ENCODE data around the gene MSH5. TPM values are rescaled to one million over a fixed set of nuclear protein-coding genes. Genes with fewer than 3 reads are reported as not detected.

Gene MSH5
- total and polyA plus RNA-seq, 9 of the 15 experiments (the other 6 are each of a cell fraction or from before 2014, with no cell fraction given) = 12.5 to 104 (median 46.6) TPM

- TF ChIP-seq KLF6 (CRISPR knock-in tag; IDR thresholded peaks at IDR 0.05; ENCODE audit: borderline replicate concordance) (peak; percentile 68), SNAPC5 (CRISPR knock-in tag; IDR thresholded peaks at IDR 0.05) (no peak), BHLHE40 (IDR thresholded peaks at IDR 0.05; ENCODE audit: low read length) (peak; percentile 3), MAFK (IDR thresholded peaks at IDR 0.05; ENCODE audit: low read length) (no peak), ZNF282 (CRISPR knock-in tag; IDR thresholded peaks at IDR 0.05) (no peak), SRSF9 (IDR thresholded peaks at IDR 0.05; ENCODE audit: borderline replicate concordance, low read depth, low read length) (no peak), NR0B1 (IDR thresholded peaks at IDR 0.05; ENCODE audit: partially characterized antibody) (no peak), CBX3 (IDR thresholded peaks at IDR 0.05; ENCODE audit: borderline replicate concordance in 1 of 2, low read length in 2 of 2) (no peak; a peak in 1 of 3 replicates), ZFX (CRISPR knock-in tag; IDR thresholded peaks at IDR 0.05) (no peak), KLF10 (CRISPR knock-in tag; IDR thresholded peaks at IDR 0.05) (peak; percentile 95), CCAR2 (IDR thresholded peaks at IDR 0.05; ENCODE audit: low read depth, low read length) (no peak), NR4A1 (CRISPR knock-in tag; IDR thresholded peaks at IDR 0.05) (peak; percentile 95), NR4A1 (tag; IDR thresholded peaks at IDR 0.05) (peak; percentile 38; the same call in 1 of the 2 replicates), ARID2 (IDR thresholded peaks at IDR 0.05) (peak; percentile 53; the same call in 1 of the 2 replicates), ZNF263 (CRISPR knock-in tag; IDR thresholded peaks at IDR 0.05; ENCODE audit: borderline replicate concordance) (no peak), LEF1 (IDR thresholded peaks at IDR 0.05) (no peak), YBX1 (IDR thresholded peaks at IDR 0.05) (no peak), ZNF551 (CRISPR knock-in tag; IDR thresholded peaks at IDR 0.05) (peak; percentile 96), C11orf30 (IDR thresholded peaks at IDR 0.05; ENCODE audit: low read depth) (no peak), LCOR (CRISPR knock-in tag; IDR thresholded peaks at IDR 0.05) (no peak), ATF7 (IDR thresholded peaks at IDR 0.05) (no peak), E2F5 (CRISPR knock-in tag; IDR thresholded peaks at IDR 0.05) (no peak; the same call in none of the 2 replicates)
- TF ChIP-seq, protein P1, sequence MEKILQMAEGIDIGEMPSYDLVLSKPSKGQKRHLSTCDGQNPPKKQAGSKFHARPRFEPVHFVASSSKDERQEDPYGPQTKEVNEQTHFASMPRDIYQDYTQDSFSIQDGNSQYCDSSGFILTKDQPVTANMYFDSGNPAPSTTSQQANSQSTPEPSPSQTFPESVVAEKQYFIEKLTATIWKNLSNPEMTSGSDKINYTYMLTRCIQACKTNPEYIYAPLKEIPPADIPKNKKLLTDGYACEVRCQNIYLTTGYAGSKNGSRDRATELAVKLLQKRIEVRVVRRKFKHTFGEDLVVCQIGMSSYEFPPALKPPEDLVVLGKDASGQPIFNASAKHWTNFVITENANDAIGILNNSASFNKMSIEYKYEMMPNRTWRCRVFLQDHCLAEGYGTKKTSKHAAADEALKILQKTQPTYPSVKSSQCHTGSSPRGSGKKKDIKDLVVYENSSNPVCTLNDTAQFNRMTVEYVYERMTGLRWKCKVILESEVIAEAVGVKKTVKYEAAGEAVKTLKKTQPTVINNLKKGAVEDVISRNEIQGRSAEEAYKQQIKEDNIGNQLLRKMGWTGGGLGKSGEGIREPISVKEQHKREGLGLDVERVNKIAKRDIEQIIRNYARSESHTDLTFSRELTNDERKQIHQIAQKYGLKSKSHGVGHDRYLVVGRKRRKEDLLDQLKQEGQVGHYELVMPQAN (IDR thresholded peaks at IDR 0.05; ENCODE audit: borderline replicate concordance) = no peak; the same call in 1 of the 2 replicates
- TF ChIP-seq, protein P2, sequence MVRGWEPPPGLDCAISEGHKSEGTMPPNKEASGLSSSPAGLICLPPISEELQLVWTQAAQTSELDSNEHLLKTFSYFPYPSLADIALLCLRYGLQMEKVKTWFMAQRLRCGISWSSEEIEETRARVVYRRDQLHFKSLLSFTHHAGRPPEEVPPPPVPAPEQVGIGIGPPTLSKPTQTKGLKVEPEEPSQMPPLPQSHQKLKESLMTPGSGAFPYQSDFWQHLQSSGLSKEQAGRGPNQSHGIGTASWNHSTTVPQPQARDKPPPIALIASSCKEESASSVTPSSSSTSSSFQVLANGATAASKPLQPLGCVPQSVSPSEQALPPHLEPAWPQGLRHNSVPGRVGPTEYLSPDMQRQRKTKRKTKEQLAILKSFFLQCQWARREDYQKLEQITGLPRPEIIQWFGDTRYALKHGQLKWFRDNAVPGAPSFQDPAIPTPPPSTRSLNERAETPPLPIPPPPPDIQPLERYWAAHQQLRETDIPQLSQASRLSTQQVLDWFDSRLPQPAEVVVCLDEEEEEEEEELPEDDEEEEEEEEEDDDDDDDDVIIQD (CRISPR knock-in tag; IDR thresholded peaks at IDR 0.05) = 0 out of 2 replicates have a peak, but pooled peaks have one; percentile 68
Observed at GRCh38 chr6:31729979-31730630, 9.7 kb upstream of the MSH5 start (continued).
